MV-4-11 (cell line): ENCODE results near the gene IFNL4.
"Not testable (repeated sequence)": the region's sequence is repeated elsewhere in the genome, so short reads cannot be mapped to it uniquely, and the experiment has no call there.

ENCODE experiments used
- DNase-seq: peaks from one replicate; lab custom pipeline; 2025; lab: John Stamatoyannopoulos, UW

Gene IFNL4

GRCh38 chr19:39223703-39224279, 24.9 kb downstream of the IFNL4 start:
- no peak for DNase-seq

GRCh38 chr19:39219108-39219507, 29.5 kb downstream of the IFNL4 start:
- DNase-seq, result not testable (repeated sequence)

- DNase-seq, result no peak
Measured at GRCh38 chr19:39218230-39219007, 30.2 kb downstream of the IFNL4 start.

GRCh38 chr19:39217094-39217493, 31.6 kb downstream of the IFNL4 start:
- no peak for DNase-seq

- DNase-seq, result not testable (repeated sequence)
Measured at GRCh38 chr19:39215323-39215722, 33.3 kb downstream of the IFNL4 start.

GRCh38 chr19:39212375-39212742, 36.3 kb downstream of the IFNL4 start:
- peak; percentile 72 for DNase-seq

- peak; percentile 72 for DNase-seq
Measured at GRCh38 chr19:39211731-39212374, 36.8 kb downstream of the IFNL4 start.

- no peak for DNase-seq
Measured at GRCh38 chr19:39209196-39209595, 39.5 kb downstream of the IFNL4 start.

GRCh38 chr19:39208175-39208795, 40.4 kb downstream of the IFNL4 start:
- DNase-seq, result no peak

GRCh38 chr19:39207293-39207836, 41.3 kb downstream of the IFNL4 start:
- DNase-seq, result no peak

GRCh38 chr19:39206122-39206521, 42.5 kb downstream of the IFNL4 start:
- no peak for DNase-seq

- no peak for DNase-seq
Measured at GRCh38 chr19:39205449-39205764, 43.2 kb downstream of the IFNL4 start.

GRCh38 chr19:39203372-39204341, 45.0 kb downstream of the IFNL4 start, which contains the start of gene SYCN:
TSS of gene SYCN (minus strand) at chr19:39204263. CDS start at chr19:39204254, 9 bp downstream.
- no peak for DNase-seq

- no peak for DNase-seq
Measured at GRCh38 chr19:39202998-39203355, 45.7 kb downstream of the IFNL4 start.

GRCh38 chr19:39200803-39201115, 47.9 kb downstream of the IFNL4 start:
- no peak for DNase-seq

- DNase-seq, result no peak
Measured at GRCh38 chr19:39200066-39200802, 48.4 kb downstream of the IFNL4 start.

- DNase-seq, result no peak
Measured at GRCh38 chr19:39199025-39199424, 49.6 kb downstream of the IFNL4 start.

GRCh38 chr19:39197808-39198207, 50.8 kb downstream of the IFNL4 start:
- no peak for DNase-seq

- DNase-seq, result no peak
Measured at GRCh38 chr19:39196860-39197562, 51.6 kb downstream of the IFNL4 start, which contains the start of gene NCCRP1. TSS of gene NCCRP1 (plus strand) at chr19:39196964. CDS start at chr19:39196983, 19 bp downstream.

- DNase-seq, result no peak
Measured at GRCh38 chr19:39196320-39196719, 52.3 kb downstream of the IFNL4 start.
